IMR-90 (cell line): Measurements from ENCODE around the gene GRID1. TPM values are rescaled to one million over a fixed set of nuclear protein-coding genes. Genes with fewer than 3 reads are reported as not detected.
A peak's percentile ranks its signal among the peaks of the same experiment; 100 is the strongest.

Experiments used
- ATAC-seq: fragments of 200-7000 bp; cut with Tn5 transposase; 2 replicates; pipeline ENCODE4 v1.9.1; 2020; ENCODE audit warnings: low read depth, mild to moderate bottlenecking, moderate library complexity
- BruUV-seq: library from RNA; stranded (reverse); fragments of 400-500 nt; replicated peaks from 2 replicates; lab custom pipeline; 2021; lab: Mats Ljungman, UMichigan
- CTCF ChIA-PET: fragments of 300-600 bp; formaldehyde crosslinking; extraction: SDS; loops from one replicate; lab custom pipeline; 2021; ENCODE audit warnings: antibody characterized with exemption; lab: Yijun Ruan, JAX
- POLR2A ChIA-PET: fragments of 300-600 bp; sonication (Branson Sonifier 250); formaldehyde crosslinking; loops from one replicate; lab custom pipeline; 2022; ENCODE audit warnings: antibody characterized with exemption; ENCODE audit not compliant: unreplicated experiment; lab: Charles Lee
- DNase-seq: peaks from one replicate; pipeline ENCODE4 v3.0.0; 2013
- H2AFZ ChIP-seq: replicated peaks from 2 replicates; pipeline ENCODE3; 2013; ENCODE audit warnings: low read length, mild to moderate bottlenecking; ENCODE audit not compliant: poor library complexity
- H2AK5ac ChIP-seq: 2 replicates; pipeline ENCODE4 v1.6.1; 2013; ENCODE audit warnings: low read depth, low read length, inconsistent platforms
- H2AK9ac ChIP-seq: replicated peaks from 2 replicates; pipeline ENCODE3; 2013; ENCODE audit warnings: mild to moderate bottlenecking, low read depth, low read length, moderate library complexity; ENCODE audit not compliant: poor library complexity
- H2BK120ac ChIP-seq: 2 replicates; pipeline ENCODE4 v1.6.1; 2013; ENCODE audit warnings: low read depth, low read length, inconsistent platforms
- H2BK15ac ChIP-seq: 3 replicates; pipeline ENCODE4 v1.6.1; 2013; ENCODE audit warnings: low read depth, low read length, inconsistent platforms
- H2BK20ac ChIP-seq: 2 replicates; pipeline ENCODE4 v1.6.1; 2013; ENCODE audit warnings: low read depth, mild to moderate bottlenecking, inconsistent platforms, low read length, moderate library complexity
- H2BK5ac ChIP-seq: 2 replicates; pipeline ENCODE4 v1.6.1; 2013; ENCODE audit warnings: mild to moderate bottlenecking, low read depth, low read length, inconsistent platforms; ENCODE audit not compliant: poor library complexity, severe bottlenecking
- H3K14ac ChIP-seq: replicated peaks from 2 replicates; pipeline ENCODE4 v1.6.1; 2013; ENCODE audit warnings: low read depth, low read length, inconsistent platforms
- H3K18ac ChIP-seq: 2 replicates; pipeline ENCODE4 v1.6.1; 2013; ENCODE audit warnings: low read depth, low read length, control low read depth
- H3K23ac ChIP-seq: 2 replicates; pipeline ENCODE4 v1.6.1; 2013; ENCODE audit warnings: low read depth, low read length, inconsistent platforms
- H3K27ac ChIP-seq: 2 replicates; pipeline ENCODE4 v1.5.1; 2013; ENCODE audit warnings: mild to moderate bottlenecking, control low read depth, low read length; ENCODE audit not compliant: insufficient read depth
- H3K27me3 ChIP-seq: 2 replicates; pipeline ENCODE4 v1.6.1; 2013; ENCODE audit warnings: low read length; ENCODE audit not compliant: control insufficient read depth, insufficient read depth
- H3K36me3 ChIP-seq: 2 replicates; pipeline ENCODE4 v1.6.1; 2013; ENCODE audit warnings: low read length, mixed read lengths; ENCODE audit not compliant: control insufficient read depth, insufficient read depth
- H3K4ac ChIP-seq: 2 replicates; pipeline ENCODE4 v1.6.1; 2013; ENCODE audit warnings: low read depth, low read length, inconsistent platforms
- H3K4me1 ChIP-seq: 2 replicates; pipeline ENCODE4 v1.6.1; 2013; ENCODE audit warnings: low read length, mixed read lengths; ENCODE audit not compliant: control insufficient read depth, insufficient read depth
- H3K4me2 ChIP-seq: 2 replicates; pipeline ENCODE4 v1.6.1; 2013; ENCODE audit warnings: low read depth, mild to moderate bottlenecking, control low read depth, low read length, moderate library complexity
- H3K4me3 ChIP-seq: 2 replicates; pipeline ENCODE4 v1.5.1; 2013; ENCODE audit warnings: low read depth, mild to moderate bottlenecking, control low read depth, low read length, moderate library complexity; ENCODE audit not compliant: insufficient read depth
- H3K56ac ChIP-seq: 2 replicates; pipeline ENCODE4 v1.6.1; 2013; ENCODE audit warnings: low read length, inconsistent platforms; ENCODE audit not compliant: insufficient read depth; ENCODE audit errors: extremely low read depth
- H3K79me1 ChIP-seq, 2 experiments: 2 replicates each; pipeline ENCODE4 v1.6.1; 2013; ENCODE audit warnings: low read length in 2 of 2, inconsistent platforms in 1 of 2, low read depth in 1 of 2
- H3K9ac ChIP-seq: 2 replicates; pipeline ENCODE4 v1.6.1; 2013; ENCODE audit warnings: low read depth, low read length, control low read depth
- H3K9me1 ChIP-seq: 2 replicates; pipeline ENCODE4 v1.6.1; 2013; ENCODE audit warnings: low read length, inconsistent platforms; ENCODE audit not compliant: insufficient read depth
- H3K9me3 ChIP-seq: 2 replicates; pipeline ENCODE4 v1.6.1; 2013; ENCODE audit warnings: low read length; ENCODE audit not compliant: control insufficient read depth, insufficient read depth
- H4K20me1 ChIP-seq: 2 replicates; pipeline ENCODE4 v1.6.1; 2013; ENCODE audit warnings: low read length, inconsistent platforms; ENCODE audit not compliant: insufficient read depth
- H4K5ac ChIP-seq: 2 replicates; pipeline ENCODE4 v1.6.1; 2013; ENCODE audit warnings: mild to moderate bottlenecking, low read depth, low read length, control low read depth
- H4K8ac ChIP-seq, 2 experiments: 2 replicates each; pipeline ENCODE4 v1.6.1; 2013; ENCODE audit warnings: low read depth in 2 of 2, low read length in 2 of 2, control low read depth in 1 of 2, inconsistent platforms in 1 of 2
- H4K91ac ChIP-seq: 2 replicates; pipeline ENCODE4 v1.6.1; 2013; ENCODE audit warnings: low read depth, low read length, inconsistent platforms; ENCODE audit not compliant: insufficient read depth
- BHLHE40 ChIP-seq: fragments of 150-350 bp; IDR thresholded peaks from 2 replicates; pipeline ENCODE4 v1.6.1; 2016; ENCODE audit warnings: mild to moderate bottlenecking, low read depth, low read length
- CHD1 ChIP-seq: IDR thresholded peaks from 2 replicates; pipeline ENCODE4 v1.6.1; 2012; ENCODE audit warnings: low read depth, low read length, improper control_type of control experiment
- WGBS, 2 experiments: methylation state at CpG; one replicate each; pipeline versions ENCODE4 v1.1.5 to v1.1.7; 2013; ENCODE audit warnings: missing lambda C conversion rate in 2 of 2; ENCODE audit not compliant: insufficient read length in 1 of 2; ENCODE audit errors: extremely low coverage in 2 of 2; 5-methylcytosine and 5-hydroxymethylcytosine counted together
- dilution Hi-C: fragments of 300-500 bp; cut with HindIII; formaldehyde crosslinking; loops from one replicate; pipeline ENCODE4 v1.14.3; 2018; ENCODE audit warnings: low sequenced_read_pairs; ENCODE audit not compliant: unreplicated experiment
- in situ Hi-C: fragments of 300-500 bp; cut with MboI; formaldehyde crosslinking; loops from 3 replicates; pipeline ENCODE4 v1.14.3; 2019; ENCODE audit warnings: low sequenced_read_pairs, inconsistent platforms, mixed read lengths
- intact Hi-C: fragments of 100-400 bp; cut with micrococcal nuclease; formaldehyde crosslinking; loops from 2 replicates; pipeline ENCODE4 v1.10.0; 2022
- polyA plus RNA-seq, 3 experiments: library from polyadenylated mRNA; depleted of rRNA; stranded (reverse); fragments of >200 nt; gene quantifications; 2 replicates each; pipeline ENCODE4 v1.2.3, GENCODE V29; 2012; ENCODE audit warnings: low replicate concordance in 1 of 3
- total RNA-seq: library from RNA; depleted of rRNA; stranded (reverse); fragments of >200 nt; gene quantifications from 2 replicates; pipeline ENCODE4 v1.2.3, GENCODE V29; 2012
- TF ChIP-seq, protein P1 (sequence below): fragments of 150-350 bp; IDR thresholded peaks from 2 replicates; pipeline ENCODE4 v1.6.1; 2017; ENCODE audit warnings: mild to moderate bottlenecking, antibody characterized with exemption, low read length, low read depth

The GRID1 gene
- total and polyA plus RNA-seq, 2 of the 4 experiments (the other 2 are of a cell fraction) = not detected

- peaks cover 10% of the 10 kb centered on the region for H3K4me1 ChIP-seq
- no peak overlapping the region; the same call in 1 of the 2 replicates for H3K9ac ChIP-seq
- H3K9me3 ChIP-seq = no peaks in the 10 kb centered on the region
- H3K56ac ChIP-seq = no peak overlapping the region
- H3K4me2 ChIP-seq = peak overlapping the region; percentile 43
- peak overlapping the region; percentile 34; the same call in 1 of the 2 replicates for H3K23ac ChIP-seq
- dilution Hi-C loops (no loop called here), intact Hi-C loops (no loop called here), in situ Hi-C loops (loop anchor here (10.0 kb wide), 1 partner anchor 502 kb away; no protein-coding TSS in a partner anchor)
- H2AFZ ChIP-seq = peak overlapping the region; percentile 86
- H4K5ac ChIP-seq = no peak overlapping the region
- no peak overlapping the region for H2AK5ac ChIP-seq
- peak overlapping the region in 1 of 2 experiments; percentile 6; a peak in 1 of 4 replicates for H4K8ac ChIP-seq
- ChIA-PET CTCF (interaction anchor here (0.6 to 1.5 kb wide), 4 partner anchors 15 to 925 kb away, joined by 3 to 4 read pairs (median 4); no protein-coding TSS in a partner anchor), POLR2A (no interaction called here)
- H2BK5ac ChIP-seq = no peak overlapping the region
- WGBS, 2 experiments = 14% methylated on average over 10 of the region's 18 CpGs; no CpG with 5 or more reads in 1 of the 2 experiments
- no peaks in the 10 kb centered on the region for H4K20me1 ChIP-seq
- ATAC-seq (no peak), DNase-seq (peak; percentile 15)
- TF ChIP-seq CHD1 = no peak
- TF ChIP-seq, protein P1, sequence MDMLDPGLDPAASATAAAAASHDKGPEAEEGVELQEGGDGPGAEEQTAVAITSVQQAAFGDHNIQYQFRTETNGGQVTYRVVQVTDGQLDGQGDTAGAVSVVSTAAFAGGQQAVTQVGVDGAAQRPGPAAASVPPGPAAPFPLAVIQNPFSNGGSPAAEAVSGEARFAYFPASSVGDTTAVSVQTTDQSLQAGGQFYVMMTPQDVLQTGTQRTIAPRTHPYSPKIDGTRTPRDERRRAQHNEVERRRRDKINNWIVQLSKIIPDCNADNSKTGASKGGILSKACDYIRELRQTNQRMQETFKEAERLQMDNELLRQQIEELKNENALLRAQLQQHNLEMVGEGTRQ = peak; percentile 52
- no peak for TF ChIP-seq BHLHE40
- no peaks in the 10 kb centered on the region for H3K36me3 ChIP-seq
- H3K4me3 ChIP-seq = no peak overlapping the region
- no peak overlapping the region for H3K18ac ChIP-seq
- no peak overlapping the region; the same call in 2 of the 3 replicates for H2BK15ac ChIP-seq
- peak overlapping the region; percentile 47 for H2AK9ac ChIP-seq
- H2BK120ac ChIP-seq = no peak overlapping the region
- no peak overlapping the region for H4K91ac ChIP-seq
- H3K27me3 ChIP-seq = no peaks in the 10 kb centered on the region
- no peak overlapping the region for H3K4ac ChIP-seq
- no peaks in the 10 kb centered on the region for H3K9me1 ChIP-seq
- no peak overlapping the region for H2BK20ac ChIP-seq
- BruUV-seq = no TSS peak
- H3K79me1 ChIP-seq = no peaks in the 10 kb centered on the region
- peak overlapping the region; percentile 44; the same call in 1 of the 2 replicates for H3K14ac ChIP-seq
- H3K27ac ChIP-seq = no peak overlapping the region
These were observed 35.8 kb upstream of the GRID1 start for GRCh38 chr10:86402283-86402941.
